ENCODE data around the gene AKR1C8. TPM values are rescaled to one million over a fixed set of nuclear protein-coding genes. Genes with fewer than 3 reads are reported as not detected.

Gene AKR1C8
- not detected in 2 replicates for polyA plus RNA-seq

DNA sequence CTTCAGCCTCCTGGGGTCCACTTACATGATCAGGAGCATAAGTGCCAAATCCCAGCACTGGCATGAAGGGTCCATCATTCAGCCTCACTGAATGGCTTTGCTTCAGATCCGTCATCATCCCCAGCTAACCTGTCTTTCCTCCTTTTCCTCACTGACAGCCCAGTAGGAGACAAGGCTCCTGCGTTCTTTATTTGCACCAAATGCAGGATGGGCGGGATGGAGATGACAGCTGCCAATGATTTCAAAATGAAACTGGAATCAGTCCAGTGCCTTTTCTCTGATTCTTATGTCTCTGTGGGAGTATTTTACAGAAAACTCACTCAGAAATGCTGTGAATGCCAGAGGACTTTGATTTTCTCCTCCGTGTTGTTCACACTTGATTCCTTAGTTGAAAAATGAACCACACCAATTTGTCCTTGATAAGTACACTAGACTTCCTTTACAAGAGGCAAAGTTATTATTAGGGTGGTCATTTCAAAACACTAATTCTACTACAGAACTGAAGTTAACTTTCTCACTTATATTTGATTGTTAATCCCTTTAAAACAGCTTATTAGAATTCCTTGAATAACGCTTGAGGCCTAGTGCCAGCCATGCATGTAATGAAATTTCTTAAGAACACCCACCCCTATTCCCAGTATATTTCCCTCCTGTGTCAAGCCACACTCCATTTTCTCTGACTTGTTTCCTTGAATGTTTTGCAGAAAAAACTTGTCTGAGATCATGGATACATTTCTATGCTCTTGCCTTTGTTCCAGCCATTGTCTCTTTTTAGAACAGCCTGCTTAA is at the start of gene AKR1C8:
Gene AKR1C8 (minus strand): TSS at position 164 of the 789 bp plus-strand sequence. CDS start 46 bp downstream, at position 118.

DNA sequence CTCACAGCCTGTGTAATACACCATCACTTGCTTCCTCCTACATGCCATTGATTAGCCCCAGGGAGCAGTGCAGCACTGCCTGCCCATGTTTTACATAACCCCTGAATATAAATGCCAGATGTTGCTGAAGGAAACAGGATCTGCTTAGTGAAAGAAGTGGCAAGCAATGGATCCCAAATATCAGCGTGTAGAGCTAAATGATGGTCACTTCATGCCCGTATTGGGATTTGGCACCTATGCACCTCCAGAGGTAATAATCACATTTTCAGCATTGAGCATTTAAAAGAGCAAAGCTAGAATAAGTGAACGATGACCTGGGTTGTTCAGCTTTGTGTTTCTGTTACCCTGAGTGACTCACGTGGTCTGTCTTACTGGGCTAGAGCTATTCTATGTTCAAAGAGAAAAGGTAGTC is 11.8 kb upstream of the AKR1C8 start, which contains the start of gene AKR1C4:
Gene AKR1C4 (plus strand): TSS at position 136 of the 412 bp plus-strand sequence. CDS start 31 bp downstream, at position 167.

Other genes starting within 250 kb of the AKR1C8 start
- 0.85 and 25.5 TPM in 2 replicates for gene AKR1C1, start 221.7 kb downstream of the AKR1C8 start, polyA plus RNA-seq
- 14.1 and 29.0 TPM in 2 replicates for gene AKR1C2, start 181.3 kb downstream of the AKR1C8 start, polyA plus RNA-seq
- 5.4 and 8.9 TPM in 2 replicates for gene AKR1C3, start 90.7 kb downstream of the AKR1C8 start, polyA plus RNA-seq
- not detected in 2 replicates for gene AKR1C4, start 11.7 kb upstream of the AKR1C8 start, polyA plus RNA-seq
- not detected in 2 replicates for gene UCN3, start 179.8 kb upstream of the AKR1C8 start, polyA plus RNA-seq
- gene TUBAL3, start 219.7 kb upstream of the AKR1C8 start, polyA plus RNA-seq, result not detected in 2 replicates
- gene NET1, start 227.4 kb upstream of the AKR1C8 start, polyA plus RNA-seq, result 5.5 and 9.0 TPM in 2 replicates